Rectal smooth muscle tissue (tissue), 1 donor: Measurements from ENCODE around the gene IL5.
A peak's percentile ranks its signal among the peaks of the same experiment; 100 is the strongest.
"Not testable (repeated sequence)": the region's sequence is repeated elsewhere in the genome, so short reads cannot be mapped to it uniquely, and the experiment has no call there.

Experiments
- H3K27ac ChIP-seq: one replicate; pipeline ENCODE4 v1.7.0; 2013; ENCODE audit warnings: low read depth, low read length, inconsistent platforms
- H3K27me3 ChIP-seq: one replicate; pipeline ENCODE4 v1.7.0; 2013; ENCODE audit warnings: low read length; ENCODE audit not compliant: control insufficient read depth, insufficient read depth
- H3K36me3 ChIP-seq: one replicate; pipeline ENCODE4 v1.7.0; 2013; ENCODE audit warnings: low read length; ENCODE audit not compliant: control insufficient read depth, insufficient read depth
- H3K4me1 ChIP-seq: one replicate; pipeline ENCODE4 v1.7.0; 2013; ENCODE audit warnings: low read length; ENCODE audit not compliant: control insufficient read depth, insufficient read depth
- H3K4me3 ChIP-seq: one replicate; pipeline ENCODE4 v1.7.0; 2013; ENCODE audit warnings: low read length
- H3K9ac ChIP-seq: one replicate; pipeline ENCODE4 v1.7.0; 2013; ENCODE audit warnings: low read length

Gene IL5

DNA sequence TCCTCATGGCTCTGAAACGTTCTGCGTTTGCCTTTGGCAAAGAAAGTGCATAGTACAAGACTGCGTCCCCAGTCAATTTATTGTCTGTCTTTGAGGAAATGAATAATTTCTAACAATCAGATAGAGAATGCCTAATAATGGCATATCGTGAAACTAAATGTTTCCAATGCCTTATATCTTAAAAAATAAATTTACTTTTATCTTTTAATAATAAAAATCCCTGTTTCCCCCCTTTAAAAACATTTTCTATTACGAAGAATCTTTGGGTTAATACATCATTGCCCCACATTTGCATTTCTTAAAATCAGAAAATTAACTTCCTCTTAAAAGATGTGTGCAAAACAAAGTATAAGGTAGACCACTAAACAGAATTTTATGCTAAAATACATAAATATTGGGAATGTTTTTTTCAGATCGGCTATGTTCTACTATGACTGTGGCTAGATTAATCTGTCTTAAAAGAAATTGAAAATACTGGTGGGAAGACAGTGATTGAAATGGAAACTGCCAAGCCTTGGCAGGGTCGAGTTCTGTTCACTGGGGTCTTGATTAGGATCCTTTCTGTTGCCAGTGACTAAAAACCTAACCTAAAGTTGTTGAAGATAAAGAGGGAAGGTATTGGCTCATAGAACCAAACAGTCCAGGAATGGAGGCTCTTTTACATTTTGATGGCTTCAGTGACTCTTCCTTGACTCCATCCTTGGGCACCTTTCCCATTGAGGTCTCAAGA, at the start of gene IL5:
Gene IL5 (minus strand): TSS at position 51 of the 730 bp plus-strand sequence. CDS start 44 bp downstream, at position 7.
- Histone ChIP-seq H3K27me3 (no peaks in the 10 kb centered on the region), H3K4me1 (no peaks in the 10 kb centered on the region), H3K4me3 (no peak within 1 kb of the TSS), H3K36me3 (no peaks in the 10 kb centered on the region), H3K27ac (no peak within 1 kb of the TSS), H3K9ac (no peak within 1 kb of the TSS)

DNA sequence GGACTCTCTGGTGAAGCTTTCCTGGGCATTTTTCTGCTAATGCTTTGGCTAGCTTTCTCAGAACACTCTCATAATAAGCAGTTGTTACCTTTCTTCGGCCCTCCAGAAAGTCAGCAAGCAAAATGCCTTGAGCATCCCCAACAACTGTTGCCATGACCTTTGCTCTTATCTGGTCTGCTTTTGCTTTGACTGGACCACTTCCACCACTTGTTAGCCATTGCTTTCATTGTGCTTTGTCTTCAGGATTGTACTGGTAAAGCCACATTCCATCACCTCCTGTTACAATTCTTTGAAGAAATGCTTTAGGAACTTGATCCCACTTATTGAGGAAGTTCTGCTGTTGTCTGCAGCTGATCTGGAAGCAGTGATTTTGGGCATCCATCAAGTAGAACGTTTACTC, 49.2 kb upstream of the IL5 start:
- Histone ChIP-seq H3K36me3 (peaks cover 15% of the 10 kb centered on the region), H3K27ac (no peak overlapping the region), H3K9ac (no peak overlapping the region), H3K27me3 (no peaks in the 10 kb centered on the region), H3K4me3 (no peak overlapping the region), H3K4me1 (no peaks in the 10 kb centered on the region)

- Histone ChIP-seq H3K4me3 (no peak overlapping the region), H3K4me1 (no peaks in the 10 kb centered on the region), H3K27ac (no peak overlapping the region), H3K36me3 (peaks cover 5% of the 10 kb centered on the region), H3K27me3 (no peaks in the 10 kb centered on the region), H3K9ac (no peak overlapping the region)
These were observed 47.8 kb upstream of the IL5 start for GRCh38 chr5:132591145-132591544.

GRCh38 chr5:132589467-132589866, 46.1 kb upstream of the IL5 start:
- no peaks in the 10 kb centered on the region for H3K4me1 ChIP-seq
- H3K4me3 ChIP-seq: no peak overlapping the region
- no peak overlapping the region for H3K27ac ChIP-seq
- H3K9ac ChIP-seq: no peak overlapping the region
- peaks cover 2% of the 10 kb centered on the region for H3K36me3 ChIP-seq
- no peaks in the 10 kb centered on the region for H3K27me3 ChIP-seq

DNA sequence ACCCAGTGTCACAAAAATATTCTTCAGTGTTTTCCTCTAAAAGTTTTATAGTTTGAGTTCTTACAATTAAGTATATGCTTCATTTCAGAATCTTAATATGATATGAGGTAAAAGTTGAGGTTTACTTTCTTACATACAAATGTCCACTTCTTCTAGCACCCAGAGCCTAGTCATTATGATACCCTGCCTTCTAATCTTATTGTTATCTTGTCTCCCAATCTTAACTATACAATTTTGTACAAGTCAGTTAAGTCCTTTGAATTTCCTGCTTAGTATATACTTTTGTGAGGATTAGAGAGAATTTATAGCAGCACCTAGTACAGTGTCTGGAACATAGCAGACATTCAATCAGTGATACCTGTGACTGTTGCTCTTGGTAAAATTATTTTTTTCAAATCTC, 42.7 kb upstream of the IL5 start:
- Histone ChIP-seq H3K27me3 (no peaks in the 10 kb centered on the region), H3K4me3 (no peak overlapping the region), H3K9ac (no peak overlapping the region), H3K4me1 (no peaks in the 10 kb centered on the region), H3K27ac (no peak overlapping the region), H3K36me3 (no peaks in the 10 kb centered on the region)

DNA sequence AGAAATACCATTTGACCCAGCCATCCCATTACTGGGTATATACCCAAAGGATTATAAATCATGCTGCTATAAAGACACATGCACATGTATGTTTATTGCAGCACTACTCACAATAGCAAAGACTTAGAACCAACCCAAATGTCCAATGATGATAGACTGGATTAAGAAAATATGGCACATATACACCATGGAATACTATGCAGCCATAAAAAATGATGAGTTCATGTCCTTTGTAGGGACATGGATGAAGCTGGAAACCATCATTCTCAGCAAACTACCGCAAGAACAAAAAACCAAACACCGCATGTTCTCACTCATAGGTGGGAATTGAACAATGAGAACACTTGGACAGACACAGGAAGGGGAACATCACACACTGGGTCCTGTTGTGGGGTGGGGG, 41.2 kb upstream of the IL5 start:
- H3K27ac ChIP-seq, H3K27me3 ChIP-seq, H3K36me3 ChIP-seq, H3K4me3 ChIP-seq, H3K9ac ChIP-seq, H3K4me1 ChIP-seq: not testable (repeated sequence)

DNA sequence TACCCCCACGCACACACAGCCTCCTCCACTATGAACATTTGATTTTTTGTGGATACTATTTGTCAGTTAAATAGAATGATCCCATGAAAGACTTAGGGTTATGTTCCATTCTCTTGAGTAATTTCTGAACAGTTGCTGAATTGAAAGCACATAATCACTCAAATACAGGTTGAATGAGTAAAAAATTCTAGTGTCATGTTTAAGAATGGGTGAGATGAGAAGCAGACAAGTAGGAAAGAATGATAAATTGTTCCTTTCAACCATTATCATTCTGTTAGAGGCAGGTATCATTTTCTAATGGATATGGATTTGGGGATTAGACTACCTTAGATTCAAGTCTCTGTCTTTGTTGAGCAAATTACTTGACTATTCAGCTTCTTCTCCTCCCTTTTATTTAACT, 32.8 kb upstream of the IL5 start:
- no peaks in the 10 kb centered on the region for H3K4me1 ChIP-seq
- no peaks in the 10 kb centered on the region for H3K27me3 ChIP-seq
- H3K9ac ChIP-seq: no peak overlapping the region
- no peak overlapping the region for H3K27ac ChIP-seq
- H3K4me3 ChIP-seq: no peak overlapping the region
- H3K36me3 ChIP-seq: peaks cover 7% of the 10 kb centered on the region

DNA sequence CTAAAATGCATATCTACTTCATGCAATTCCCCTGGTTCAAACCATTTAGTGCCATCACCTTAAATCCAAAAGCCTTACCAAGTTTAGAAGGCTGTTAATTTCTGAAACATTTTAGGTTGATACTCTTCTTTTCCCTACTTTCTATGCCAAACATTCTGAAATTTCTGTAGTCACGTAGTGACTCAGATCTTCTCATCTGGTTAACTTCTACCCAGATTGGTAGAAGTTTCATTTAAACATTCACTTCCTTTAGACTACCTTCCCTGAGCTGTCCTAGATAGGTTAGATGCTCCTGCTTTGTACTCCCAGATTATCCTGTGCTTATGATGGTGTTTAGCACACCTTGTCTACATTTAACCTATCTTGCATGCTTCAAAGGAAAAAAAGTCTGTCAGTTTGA, 23.3 kb upstream of the IL5 start:
- no peaks in the 10 kb centered on the region for H3K27me3 ChIP-seq
- no peak overlapping the region for H3K27ac ChIP-seq
- H3K36me3 ChIP-seq: peaks cover 8% of the 10 kb centered on the region
- H3K4me1 ChIP-seq: no peaks in the 10 kb centered on the region
- no peak overlapping the region for H3K4me3 ChIP-seq
- H3K9ac ChIP-seq: no peak overlapping the region

GRCh38 chr5:132564555-132564954, 21.2 kb upstream of the IL5 start:
- not testable (repeated sequence) for H3K4me3 ChIP-seq, H3K27me3 ChIP-seq, H3K9ac ChIP-seq, H3K27ac ChIP-seq, H3K4me1 ChIP-seq
- H3K36me3 ChIP-seq: peaks cover 12% of the 10 kb centered on the region

DNA sequence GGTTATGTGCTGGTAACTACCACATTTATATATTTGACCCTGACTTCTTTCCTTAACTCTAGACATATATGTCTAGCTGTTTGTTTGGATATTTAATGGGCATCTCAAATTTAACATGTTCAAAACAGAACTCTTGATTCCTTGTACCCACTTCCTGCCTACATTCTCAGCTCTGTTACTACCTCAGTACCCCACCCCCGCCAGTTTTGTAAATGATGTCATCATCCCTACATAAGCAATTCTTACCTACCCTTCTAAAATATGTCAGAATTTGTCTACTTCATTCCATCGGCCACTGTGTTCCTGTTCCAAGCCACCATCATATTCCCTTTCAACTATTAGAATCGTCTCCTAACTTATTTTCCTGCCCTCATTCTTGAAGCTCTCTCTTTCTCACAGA, 18.3 kb upstream of the IL5 start:
- Histone ChIP-seq H3K4me3 (no peak overlapping the region), H3K9ac (no peak overlapping the region), H3K27me3 (no peaks in the 10 kb centered on the region), H3K4me1 (peaks cover 4% of the 10 kb centered on the region), H3K27ac (no peak overlapping the region), H3K36me3 (peaks cover 10% of the 10 kb centered on the region)

DNA sequence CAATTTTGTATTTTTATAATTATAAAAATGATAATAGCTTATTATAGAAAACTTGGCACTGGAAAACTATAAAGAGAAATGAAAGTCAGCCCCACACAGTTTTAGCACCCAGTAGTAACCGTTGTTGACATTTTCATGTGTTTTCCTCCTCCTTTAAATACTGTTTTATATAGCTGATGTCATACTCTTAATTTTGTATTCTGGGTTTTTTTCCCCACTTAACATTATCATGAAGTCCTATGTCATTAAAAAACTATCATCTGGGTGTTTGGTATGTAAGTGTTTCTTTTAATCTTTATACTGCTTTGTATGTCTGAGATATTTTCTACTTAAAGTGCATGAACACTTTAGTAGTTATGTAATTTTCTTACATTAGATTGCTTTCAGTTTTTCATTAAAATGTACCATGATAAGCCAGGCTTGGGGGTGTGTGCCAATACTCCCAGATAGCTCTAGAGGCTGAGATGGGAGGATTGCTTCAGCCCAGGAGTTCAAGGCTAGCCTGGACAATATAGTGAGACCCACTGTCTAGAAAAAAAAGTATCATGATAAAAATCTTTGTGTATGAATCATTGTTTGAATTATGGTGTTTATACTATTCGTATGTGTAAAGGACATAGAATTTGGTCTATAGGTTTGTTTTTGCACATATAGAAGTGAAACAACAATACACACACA, 16.2 kb upstream of the IL5 start:
- Histone ChIP-seq H3K9ac (no peak overlapping the region), H3K4me3 (no peak overlapping the region), H3K4me1 (peaks cover 4% of the 10 kb centered on the region), H3K27ac (no peak overlapping the region), H3K36me3 (peaks cover 6% of the 10 kb centered on the region), H3K27me3 (no peaks in the 10 kb centered on the region)

DNA sequence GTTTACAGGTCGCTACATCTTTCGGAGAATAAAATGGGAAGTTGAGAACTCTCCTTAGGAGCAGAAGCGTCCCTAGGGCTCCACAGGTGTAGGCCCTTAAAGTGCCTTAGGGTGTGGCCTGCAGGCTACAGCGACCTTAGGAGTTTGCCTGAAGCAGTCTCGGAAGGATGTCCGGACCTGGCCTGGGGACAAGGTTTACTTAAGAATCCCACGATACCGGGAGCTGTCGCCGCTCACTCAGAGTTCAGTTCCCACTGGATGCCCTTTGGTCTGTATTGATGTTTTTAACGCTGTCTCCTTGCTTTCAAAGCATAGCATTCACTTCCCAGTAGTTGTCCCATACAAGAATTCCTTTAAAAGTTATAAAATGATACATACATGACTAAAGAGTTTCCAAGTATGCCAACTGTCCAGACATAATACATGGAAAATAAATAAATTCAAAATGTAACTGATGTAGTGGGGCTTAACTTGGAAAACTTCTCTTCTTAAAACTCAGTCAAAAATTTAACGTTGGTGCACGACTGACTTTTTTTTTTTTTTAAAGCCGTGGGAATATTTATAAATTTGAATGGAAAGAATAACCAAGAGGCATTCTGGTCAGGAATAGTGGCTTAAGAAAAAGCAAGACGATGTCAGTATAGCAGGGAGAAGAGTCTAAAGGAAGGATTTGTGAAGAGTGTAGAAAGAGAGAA, 14.3 kb upstream of the IL5 start:
- H3K27ac ChIP-seq: peak overlapping the region; percentile 88
- H3K4me1 ChIP-seq: peaks cover 4% of the 10 kb centered on the region
- peak overlapping the region; percentile 84 for H3K4me3 ChIP-seq
- peaks cover 5% of the 10 kb centered on the region for H3K36me3 ChIP-seq
- peak overlapping the region; percentile 84 for H3K9ac ChIP-seq
- no peaks in the 10 kb centered on the region for H3K27me3 ChIP-seq
